Stimulated activated CD8-positive, alpha-beta memory T cell treated with anti-CD3 and anti-CD28 coated beads, Interleukin-12 subunit alpha, Interleukin-12 subunit beta, amount 100 ng/mL, for 1 hour (primary cell): Measurements from ENCODE around the gene CFAP299.
"Not testable (repeated sequence)": the region's sequence is repeated elsewhere in the genome, so short reads cannot be mapped to it uniquely, and the experiment has no call there.

Source experiments
- DNase-seq: peaks from one replicate; pipeline ENCODE4 v3.0.0-alpha.2; 2020; ENCODE audit warnings: low read depth

The CFAP299 gene

DNA sequence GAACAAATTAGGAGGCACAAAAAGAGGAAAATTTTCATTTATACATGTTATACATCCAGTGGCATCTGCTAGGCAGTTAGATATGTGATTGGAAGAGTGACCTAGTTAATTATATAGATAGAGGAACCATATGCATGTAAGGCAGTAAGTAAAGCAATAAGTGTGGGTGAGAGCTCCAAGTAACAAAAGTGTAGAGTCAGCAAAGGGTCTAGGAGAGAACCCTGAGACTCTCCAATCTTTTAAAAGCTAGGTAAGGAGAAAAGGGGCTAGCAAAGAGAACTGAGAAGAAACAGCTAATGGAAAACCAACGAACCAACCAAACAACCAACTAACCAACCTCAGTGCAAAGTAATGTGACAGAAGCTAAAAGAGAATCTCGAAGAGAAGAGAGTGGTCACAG is 3.8 kb upstream of the CFAP299 start:
- no peak for DNase-seq

DNA sequence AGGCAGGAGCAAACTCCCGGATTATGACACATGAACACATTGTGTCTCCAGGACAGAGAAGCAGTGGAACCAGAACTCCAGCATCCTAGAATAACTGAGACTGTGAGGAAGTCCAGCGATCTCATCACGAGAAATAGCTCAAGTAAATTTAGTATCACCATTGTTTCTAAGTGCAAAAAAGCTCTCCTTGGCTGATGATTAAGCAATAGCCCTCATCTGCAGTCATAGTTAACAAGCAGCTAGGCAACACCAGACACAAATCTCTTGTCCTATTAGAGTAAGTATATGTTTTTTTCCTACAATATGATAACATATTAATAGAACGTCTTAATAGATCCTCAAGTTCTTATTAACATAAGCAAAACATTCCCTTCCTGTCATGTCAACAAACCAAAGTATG is 2.4 kb upstream of the CFAP299 start:
- no peak for DNase-seq

DNA sequence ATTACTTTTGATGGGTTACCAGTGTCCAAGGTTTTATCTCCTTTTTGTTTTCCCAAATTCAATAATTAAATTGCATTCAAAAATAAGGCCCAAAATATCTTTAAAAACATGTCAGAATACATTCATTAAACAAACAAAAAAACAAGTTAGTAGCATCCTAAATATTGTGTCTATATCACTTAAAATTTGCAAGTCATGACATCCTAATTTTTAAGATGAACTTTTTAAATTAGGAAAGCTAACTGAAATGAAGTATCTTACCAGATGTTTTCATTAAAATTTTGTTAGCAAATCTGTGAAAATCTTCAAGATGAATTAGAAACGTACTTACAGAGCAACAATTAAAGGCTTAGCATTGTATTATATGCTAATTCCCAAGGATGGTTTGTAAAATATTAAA is 962 bp upstream of the CFAP299 start:
- no peak for DNase-seq

DNA sequence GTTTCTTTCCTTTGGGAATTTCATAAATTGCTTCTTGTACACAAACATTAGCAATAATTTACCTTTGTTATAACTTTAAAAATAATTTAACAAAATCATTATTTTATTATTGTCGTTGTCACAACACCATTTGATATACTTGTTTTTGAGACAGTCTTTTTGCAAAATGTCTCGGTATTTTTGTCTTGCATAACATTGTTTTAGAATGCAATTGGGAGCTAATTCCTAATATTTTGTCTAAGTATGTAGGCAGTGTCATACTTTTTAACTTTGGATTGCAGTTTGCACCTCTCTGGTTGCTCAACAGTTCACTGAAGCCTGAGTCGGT is 340 bp upstream of the CFAP299 start:
- no peak for DNase-seq

DNA sequence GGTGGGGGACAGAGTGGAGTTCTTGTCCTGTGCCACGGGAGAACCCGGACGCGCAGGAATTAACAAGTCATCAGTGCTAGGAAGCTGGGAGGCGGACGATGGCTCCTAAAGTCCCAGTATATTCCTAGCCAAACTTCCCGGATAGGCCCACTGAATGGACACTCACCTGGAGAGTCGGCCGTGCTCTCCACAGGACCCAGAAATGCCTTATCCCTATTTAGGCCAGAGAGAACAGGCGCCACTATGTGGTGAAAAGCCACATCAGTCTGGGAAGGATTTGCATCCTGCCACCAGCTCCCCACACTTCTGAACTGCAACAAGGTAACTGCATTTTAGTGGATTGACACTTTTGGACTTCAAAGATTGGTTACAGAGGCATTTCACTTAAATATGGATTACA is 1.1 kb downstream of the CFAP299 start:
- no peak for DNase-seq

DNA sequence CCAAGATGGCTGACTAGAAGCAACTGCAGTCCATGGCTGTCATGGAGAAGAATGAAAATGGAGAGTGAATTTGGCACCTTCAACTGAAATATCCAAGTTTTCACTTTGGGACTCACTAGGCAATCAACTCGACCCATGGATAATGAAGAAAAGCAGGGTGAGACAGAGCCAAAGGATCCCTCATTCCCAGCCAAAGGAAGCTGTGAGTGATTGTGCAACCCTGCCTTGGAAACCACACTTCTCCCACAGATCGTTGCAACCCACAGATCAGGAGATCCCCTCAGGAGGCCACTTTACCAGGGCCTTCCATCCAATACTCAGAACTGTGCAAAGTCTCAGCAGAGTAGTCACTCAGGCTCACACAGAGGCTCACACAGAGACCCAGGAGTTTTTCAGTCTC is 4.5 kb downstream of the CFAP299 start:
- no peak for DNase-seq

DNA sequence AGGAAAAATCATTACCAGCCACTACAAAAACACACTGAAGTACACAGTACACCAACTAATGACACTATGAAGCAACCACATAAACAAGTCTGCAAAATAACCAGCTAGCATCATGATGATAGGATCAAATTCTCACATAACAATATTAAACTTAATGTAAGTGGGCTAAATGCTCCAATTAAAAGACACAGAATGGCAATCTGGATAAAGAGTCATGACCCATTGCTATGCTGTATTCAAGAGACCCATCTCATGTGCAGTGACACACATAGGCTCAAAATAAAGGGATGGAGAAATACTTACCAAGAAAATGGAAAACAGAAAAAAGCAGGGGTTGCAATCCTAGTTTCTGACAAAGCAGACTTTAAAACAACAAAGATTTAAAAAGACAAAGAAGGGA is 7.2 kb downstream of the CFAP299 start:
- not testable (repeated sequence) for DNase-seq

DNA sequence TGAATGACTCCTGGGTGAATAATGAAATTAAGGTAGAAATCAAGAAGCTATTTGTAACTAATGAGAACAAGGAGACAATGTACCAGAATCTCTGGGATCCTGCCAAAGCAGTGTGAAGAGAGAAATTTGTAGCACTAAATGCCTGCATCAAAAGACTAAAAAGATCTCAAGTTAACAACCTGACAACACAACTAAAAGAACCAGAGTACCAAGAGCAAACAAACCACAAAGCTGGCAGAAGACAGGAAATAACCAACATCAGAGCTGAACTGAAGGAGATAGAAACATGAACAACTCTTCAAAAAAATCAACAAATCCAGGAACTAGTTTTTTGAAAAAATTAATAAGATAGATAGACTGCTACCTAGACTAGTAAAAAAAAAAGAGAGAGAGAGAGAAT is 8.4 kb downstream of the CFAP299 start:
- DNase-seq = no peak

DNA sequence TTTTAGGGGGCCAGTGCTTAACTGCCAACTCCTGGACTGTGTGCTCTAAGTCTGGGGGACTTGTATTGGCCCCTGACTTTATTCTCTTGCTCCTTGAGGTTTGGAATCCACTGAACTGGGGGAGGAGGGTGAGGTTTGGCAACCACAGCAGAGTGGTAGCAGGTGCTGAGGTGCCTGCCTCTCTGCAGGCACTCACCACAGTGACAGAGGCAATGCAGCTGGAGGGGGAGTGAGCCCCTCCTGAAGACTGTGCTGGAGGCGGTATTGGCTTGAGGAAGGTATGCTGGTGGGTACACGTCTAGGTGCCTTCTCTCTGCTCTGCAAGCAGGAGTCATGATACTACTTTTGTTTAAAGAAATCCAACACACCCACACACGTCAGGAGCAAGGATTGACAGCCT is 24.6 kb downstream of the CFAP299 start:
- no peak for DNase-seq

DNA sequence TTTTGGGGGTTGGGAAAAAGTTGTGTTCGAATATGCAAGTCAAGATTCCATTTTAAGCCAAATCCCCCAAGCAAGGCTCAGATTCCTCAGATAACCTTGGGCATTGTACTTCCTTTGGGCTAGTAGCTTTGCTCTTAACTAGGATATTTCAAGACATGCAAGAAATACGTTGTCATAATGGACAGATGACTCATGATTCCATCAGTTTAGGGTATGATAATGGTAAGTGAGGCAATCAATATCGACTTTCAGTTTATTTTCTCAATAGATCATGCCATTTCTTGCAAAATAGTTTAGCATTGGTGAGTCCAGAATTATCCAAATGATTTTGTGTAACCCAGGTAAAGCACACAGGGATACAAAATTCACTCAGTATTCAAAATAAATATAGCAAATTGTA is 25.4 kb downstream of the CFAP299 start:
- DNase-seq = no peak

DNA sequence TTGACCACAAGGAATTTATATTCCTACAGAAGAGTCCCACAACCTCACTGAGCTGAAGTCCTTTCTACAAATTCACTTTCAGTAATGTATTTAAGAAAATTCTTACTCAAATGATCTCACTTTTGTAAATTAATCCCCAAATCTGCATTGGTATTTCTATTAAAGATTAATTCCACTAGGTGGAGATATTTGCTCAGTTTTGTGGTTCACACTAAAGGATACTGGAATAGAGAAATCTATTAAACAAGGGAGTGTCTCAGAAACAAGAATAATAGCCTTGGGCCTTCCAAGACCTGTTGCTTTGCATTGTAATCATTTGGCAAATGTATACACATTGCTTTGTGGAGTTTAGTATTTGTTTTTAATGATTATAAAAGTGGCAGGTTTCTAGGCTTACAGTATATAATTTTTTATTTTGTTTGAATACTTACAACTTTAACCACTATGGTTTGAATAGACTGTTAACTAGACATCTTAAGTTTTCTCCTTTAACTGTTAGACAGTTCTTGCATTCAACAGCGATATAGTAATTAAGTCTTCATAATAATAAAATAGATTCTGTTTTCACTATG is 25.9 kb downstream of the CFAP299 start:
- no peak for DNase-seq

DNA sequence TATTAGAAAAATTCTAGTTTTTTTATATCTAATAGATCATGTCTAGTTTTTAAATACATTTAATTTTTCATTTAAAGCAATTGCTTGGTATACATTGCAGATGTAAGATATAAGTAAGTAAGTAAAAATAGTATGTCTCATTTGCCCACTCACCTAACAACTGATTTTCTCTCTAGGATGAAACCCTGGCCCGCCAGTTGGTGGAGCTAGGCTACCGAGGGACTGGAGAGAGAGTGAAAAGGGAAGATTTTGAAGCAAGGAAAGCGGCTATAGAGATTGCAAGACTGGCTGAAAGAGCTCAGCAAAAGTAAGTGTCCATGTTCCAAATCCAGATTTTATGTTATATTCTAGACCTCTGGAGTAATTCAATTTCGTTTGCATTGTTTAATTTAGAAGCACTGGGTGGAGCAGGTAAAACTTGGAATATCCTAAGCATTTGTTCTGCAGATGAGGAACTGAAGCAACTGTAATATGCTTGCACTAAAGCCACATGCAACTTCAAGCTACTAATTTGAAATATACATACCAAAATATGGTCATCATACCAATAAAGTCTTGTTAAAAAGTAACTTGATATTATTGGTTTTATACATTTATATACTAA is 27.1 kb downstream of the CFAP299 start:
- peak; percentile 23 for DNase-seq

DNA sequence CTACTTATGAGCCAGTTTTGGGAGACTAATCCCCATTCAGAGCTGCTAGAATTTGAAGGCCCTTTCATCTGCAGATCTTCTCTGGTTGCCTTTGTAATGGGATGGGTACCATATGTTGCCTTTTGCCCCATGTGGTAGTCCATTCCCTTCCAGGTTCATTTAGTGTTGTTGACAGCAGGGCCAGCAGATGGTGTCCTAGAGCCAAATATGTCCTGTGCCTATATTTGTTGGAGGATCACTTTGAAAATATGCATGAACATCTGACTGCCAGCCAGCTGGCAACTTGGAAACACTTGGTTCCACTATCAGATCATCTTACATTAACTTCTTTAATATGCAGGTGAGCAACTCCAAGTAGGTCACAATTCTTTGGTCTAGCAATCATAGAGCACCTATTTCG is 30.4 kb downstream of the CFAP299 start:
- peak; percentile 36 for DNase-seq

DNA sequence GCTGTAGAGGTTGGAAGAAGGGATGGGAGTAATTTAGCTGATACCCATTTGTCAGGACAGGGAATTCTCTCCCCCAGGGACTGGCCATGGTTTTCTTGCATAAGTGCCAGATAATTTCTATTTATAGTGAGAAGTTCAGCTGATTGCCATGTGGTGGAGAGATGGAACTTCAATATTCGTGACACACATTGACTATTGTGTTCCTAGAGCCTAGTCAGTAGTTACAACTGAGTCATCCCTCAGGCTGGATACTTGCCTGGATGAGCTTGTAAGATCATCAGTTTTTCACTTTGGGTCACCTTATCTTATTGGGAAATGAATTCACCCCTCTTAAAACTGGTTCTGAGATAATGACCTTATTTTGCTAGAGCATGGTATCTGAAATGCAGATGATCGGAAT is 32.2 kb downstream of the CFAP299 start:
- no peak for DNase-seq

DNA sequence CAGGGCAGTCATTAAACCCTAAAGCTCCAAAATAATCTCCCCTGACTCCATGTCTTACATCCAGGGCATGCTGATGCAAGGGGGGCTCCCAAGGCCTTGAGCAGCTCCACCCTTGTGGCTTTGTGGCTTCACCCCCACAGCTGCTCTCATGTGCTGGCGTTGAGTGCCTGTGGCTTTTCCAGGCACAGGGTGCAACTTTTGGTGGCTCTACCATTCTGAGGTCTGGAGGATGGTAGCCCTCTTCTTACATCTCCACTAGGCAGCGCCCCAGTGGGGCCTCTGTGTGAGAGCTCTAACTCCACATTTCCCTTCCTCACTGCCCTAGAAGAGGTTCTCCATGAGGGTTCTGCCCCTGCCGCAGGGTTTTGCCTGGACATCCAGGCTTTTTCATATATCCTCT is 35.1 kb downstream of the CFAP299 start:
- DNase-seq = no peak

DNA sequence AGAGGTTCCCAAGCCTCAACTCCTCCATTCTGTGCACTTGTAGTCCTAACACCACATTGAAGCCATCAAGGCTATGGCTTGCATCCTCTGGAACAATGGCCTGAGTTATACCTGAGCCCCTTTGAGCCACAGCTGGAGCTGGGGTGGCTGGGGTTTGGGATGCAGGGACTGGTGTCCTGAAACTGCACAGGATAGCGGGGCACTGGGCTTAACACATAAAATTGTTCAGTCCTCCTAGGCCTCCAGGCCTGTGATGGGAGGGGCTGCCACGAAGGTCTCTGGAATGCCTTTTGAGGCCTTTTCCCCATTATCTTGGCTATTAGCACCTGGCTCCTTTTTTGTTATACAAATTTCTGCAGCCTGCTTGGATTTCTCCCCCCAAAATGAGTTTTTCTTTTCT is 35.5 kb downstream of the CFAP299 start:
- no peak for DNase-seq

DNA sequence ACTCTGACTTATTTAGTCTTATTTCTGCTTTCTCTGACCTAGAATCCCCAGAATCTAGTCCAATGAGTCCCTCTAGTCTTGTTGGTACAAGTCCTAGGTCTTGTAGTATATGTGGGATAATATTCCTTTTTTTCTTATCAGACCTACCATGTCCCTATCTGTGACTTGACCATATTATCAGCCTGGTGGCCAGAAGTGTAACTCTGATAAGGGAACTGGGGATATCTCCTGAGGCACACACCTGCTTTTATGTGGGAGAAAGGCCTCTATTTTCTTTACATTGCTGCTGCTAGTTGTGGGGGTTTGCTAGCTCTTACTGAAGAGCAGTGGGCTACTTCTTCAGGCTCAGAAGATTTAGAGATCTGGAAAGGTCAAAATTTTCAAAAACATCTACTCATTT is 38.6 kb downstream of the CFAP299 start:
- no peak for DNase-seq

DNA sequence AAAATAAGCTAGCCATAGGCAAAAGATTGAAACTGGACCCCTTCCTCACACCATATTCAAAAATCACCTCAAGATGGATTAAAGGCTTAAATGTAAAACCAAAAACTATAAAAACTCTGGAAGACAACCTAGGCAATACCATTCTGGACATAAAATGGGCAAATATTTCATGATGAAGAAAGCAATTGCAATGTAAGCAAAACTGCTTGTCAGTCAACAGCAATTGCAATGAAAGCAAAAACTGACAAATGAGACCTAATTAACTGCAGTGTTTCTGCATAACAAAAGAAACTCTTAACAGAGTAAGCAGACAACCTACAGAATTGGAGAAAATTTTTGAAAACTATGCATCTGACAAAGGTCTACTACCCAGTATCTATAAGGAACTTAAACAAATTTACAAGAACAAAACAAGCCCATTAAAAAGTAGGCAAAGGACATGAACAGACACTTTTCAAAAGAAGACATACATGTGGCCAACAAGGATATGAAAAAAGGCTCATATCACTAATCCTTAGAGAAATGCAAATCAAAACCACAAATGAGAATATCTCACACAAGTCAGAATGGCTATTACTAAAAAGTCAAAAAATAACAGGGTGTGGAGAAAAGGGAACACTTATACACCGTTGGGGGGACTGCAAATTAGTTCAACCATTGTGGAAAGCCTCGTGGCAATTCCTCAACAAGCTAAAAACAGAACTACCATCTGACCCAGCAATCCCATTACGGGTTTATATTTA is 46.7 kb downstream of the CFAP299 start:
- no peak for DNase-seq

DNA sequence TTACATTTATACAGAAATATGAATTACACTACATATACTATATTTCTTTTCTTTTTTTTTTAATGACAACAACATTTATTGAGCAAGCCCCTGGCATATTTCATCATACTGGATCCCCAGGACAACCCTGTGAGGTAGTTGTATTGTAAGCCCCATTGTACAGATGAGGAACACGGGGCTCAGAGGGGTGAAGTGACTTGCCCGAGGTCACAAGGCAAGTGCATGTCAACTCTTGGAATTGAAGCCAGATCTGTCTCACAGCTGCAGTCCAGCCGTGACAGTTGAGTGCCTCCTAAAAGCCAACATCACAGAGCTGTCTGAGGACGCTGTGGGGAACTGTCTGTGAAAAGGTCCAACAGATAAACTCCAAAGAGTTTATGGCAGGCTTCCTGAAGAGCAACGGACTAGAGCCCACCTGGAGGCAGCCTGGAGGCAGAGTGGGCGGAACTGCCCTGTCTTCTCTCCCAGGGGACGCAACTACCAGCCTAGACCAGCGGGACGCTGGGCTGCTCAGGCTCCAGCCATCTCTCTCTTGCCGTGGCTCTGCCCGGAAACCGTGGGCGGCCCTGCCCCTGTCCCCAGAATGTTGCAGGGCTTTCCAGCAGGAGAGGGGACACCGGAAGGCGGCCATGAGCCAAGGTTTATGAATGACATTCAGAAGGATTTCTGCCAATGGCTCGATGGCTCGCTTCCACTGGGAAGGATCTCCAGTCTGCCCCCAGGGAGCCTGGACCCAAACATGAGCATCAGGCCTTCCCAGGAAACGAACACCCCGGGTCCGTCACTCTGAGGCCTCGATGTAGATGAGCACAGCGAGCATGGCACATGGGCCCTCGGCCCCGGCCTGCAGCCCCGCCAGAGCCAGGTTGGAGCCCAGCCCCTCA is 50.1 kb downstream of the CFAP299 start:
- DNase-seq = no peak

DNA sequence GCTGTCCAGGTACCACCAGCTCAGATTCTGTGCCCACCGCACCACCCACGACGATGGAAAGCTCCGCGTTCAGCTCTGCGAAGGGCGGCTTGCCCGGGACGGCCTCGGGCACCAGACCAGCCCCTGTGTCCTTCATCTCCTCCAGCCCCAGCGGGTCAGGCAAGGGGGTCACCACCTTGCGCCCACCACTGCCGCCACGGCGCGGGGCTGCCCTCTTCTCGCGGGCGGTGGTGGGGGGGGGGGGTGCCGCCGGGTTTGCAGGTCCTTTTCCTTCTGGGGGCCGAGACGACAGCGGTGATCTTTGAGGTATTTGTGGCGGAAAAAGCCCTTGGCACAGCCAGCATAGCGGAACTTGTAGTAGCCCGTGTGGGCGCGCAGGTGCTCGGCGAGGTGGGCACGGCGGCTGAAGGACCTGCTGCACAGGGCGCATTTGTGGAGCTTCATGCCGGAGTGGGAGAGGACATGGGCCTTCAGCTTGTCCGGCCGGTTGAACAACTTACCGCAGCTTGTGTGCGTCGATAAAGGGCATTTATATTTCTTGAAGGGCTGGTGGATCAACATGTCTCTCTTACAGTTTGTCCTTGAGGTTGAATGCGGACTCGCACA is 50.9 kb downstream of the CFAP299 start:
- no peak for DNase-seq

DNA sequence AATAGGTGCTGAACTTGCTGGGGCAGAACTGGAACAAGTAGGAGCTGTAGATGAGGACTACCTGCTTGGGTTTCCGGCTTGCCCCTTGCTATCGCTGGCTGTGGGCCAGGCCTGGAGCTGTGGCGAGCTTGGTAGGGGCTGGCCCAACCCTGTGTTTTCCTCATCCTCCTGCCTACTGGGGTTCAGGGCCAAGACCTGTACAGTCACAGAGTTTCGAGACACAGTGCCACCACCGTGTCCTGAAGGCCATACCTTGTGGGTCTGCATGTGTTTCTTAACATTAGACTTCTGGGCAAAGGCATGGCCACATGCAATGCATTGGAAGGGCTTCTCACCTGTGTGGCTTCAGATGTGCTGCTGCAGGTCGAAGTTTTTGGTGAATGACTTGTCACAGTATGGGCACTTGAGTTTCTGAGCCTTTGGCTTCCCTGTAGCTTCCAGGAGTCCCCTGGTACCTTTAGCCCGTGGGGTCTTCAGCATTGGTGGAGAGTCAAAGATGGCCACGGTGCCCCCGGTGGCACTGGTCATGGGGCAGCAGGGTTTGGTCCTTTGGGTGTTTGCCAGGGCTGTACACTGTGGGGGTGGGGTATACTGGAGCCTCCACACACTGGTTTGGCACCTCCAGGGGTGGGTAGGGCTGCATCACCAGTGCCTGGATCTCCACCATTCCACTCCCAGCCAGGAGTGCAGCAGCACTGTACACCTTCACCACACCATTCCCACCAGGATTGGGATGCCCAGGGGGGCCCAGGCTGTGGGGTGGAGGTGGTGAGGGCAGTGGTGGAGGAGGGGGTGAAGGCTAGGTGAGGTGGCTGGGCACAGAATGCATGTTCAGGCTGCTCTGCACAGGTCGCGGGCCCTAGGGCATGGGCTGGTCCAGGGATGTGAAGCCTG is 52.1 kb downstream of the CFAP299 start:
- no peak for DNase-seq

DNA sequence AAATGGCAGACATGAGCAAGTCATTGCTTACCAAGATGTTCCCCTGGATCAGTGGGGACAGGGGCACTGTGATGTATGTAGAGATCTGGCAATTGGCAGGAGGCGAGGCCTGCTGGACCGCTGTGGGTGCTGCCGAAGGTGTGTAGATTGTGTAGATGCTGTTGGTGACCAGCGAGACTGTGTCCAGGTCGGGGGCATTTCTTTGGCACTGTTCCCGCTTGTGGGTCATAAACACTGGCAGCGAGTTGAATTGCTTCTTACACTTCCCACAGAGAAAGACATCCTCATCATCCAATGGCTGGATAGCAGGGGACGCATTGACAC is 52.7 kb downstream of the CFAP299 start:
- DNase-seq = no peak
